DOHH2 (cell line): ENCODE data around the gene FAM53B.

Source experiments
- H3F3A ChIP-seq: fragments of 200-600 bp; sonication (generic), shearing (Covaris generic); 2 replicates; pipeline ENCODE4 v1.6.0; 2016; ENCODE audit warnings: antibody characterized with exemption, mild to moderate bottlenecking; ENCODE audit not compliant: control insufficient read depth, insufficient read depth
- H3K27ac ChIP-seq: fragments of 200-600 bp; sonication (generic); 2 replicates; pipeline ENCODE4 v1.5.1; 2014; ENCODE audit warnings: low read depth, mild to moderate bottlenecking, low read length, moderate library complexity
- H3K27me3 ChIP-seq: fragments of 200-600 bp; sonication (generic); 2 replicates; pipeline ENCODE4 v1.6.1; 2014; ENCODE audit warnings: mild to moderate bottlenecking, low read length, mixed read lengths; ENCODE audit not compliant: control insufficient read depth
- H3K36me3 ChIP-seq: fragments of 200-600 bp; sonication (generic); 2 replicates; pipeline ENCODE4 v1.6.1; 2014; ENCODE audit warnings: mild to moderate bottlenecking, low read length, moderate library complexity, mixed read lengths; ENCODE audit not compliant: control insufficient read depth
- H3K4me1 ChIP-seq: fragments of 200-600 bp; sonication (generic); 2 replicates; pipeline ENCODE4 v1.6.1; 2014; ENCODE audit warnings: mild to moderate bottlenecking, low read length, mixed read lengths; ENCODE audit not compliant: control insufficient read depth
- H3K4me2 ChIP-seq: fragments of 200-600 bp; sonication (generic); 2 replicates; pipeline ENCODE4 v1.6.0; 2014; ENCODE audit warnings: mild to moderate bottlenecking, low read length, moderate library complexity
- H3K4me3 ChIP-seq: fragments of 200-600 bp; sonication (generic); 2 replicates; pipeline ENCODE4 v1.5.1; 2014; ENCODE audit warnings: mild to moderate bottlenecking, low read length, mixed read lengths
- H3K79me2 ChIP-seq: fragments of 200-600 bp; sonication (generic); 2 replicates; pipeline ENCODE4 v1.6.1; 2014; ENCODE audit warnings: mild to moderate bottlenecking, low read length, mixed read lengths; ENCODE audit not compliant: control insufficient read depth
- H3K9me2 ChIP-seq: fragments of 200-600 bp; sonication (generic); replicated peaks from 2 replicates; pipeline ENCODE4 v1.6.1; 2014; ENCODE audit warnings: mild to moderate bottlenecking, low read length, mixed read lengths; ENCODE audit not compliant: control insufficient read depth
- H3K9me3 ChIP-seq: fragments of 200-600 bp; sonication (generic); 2 replicates; pipeline ENCODE4 v1.6.1; 2014; ENCODE audit warnings: antibody characterized with exemption, low read length, mixed read lengths; ENCODE audit not compliant: control insufficient read depth, insufficient read depth
- H4K20me1 ChIP-seq: fragments of 200-600 bp; sonication (generic); 2 replicates; pipeline ENCODE4 v1.6.0; 2014; ENCODE audit warnings: low read depth, mild to moderate bottlenecking, antibody characterized with exemption, low read length, moderate library complexity; ENCODE audit not compliant: control insufficient read depth, insufficient read depth
- CTCF ChIP-seq: fragments of 200-600 bp; sonication (generic); IDR thresholded peaks from one replicate; pipeline ENCODE4 v1.5.1; 2014; ENCODE audit warnings: antibody characterized with exemption, mild to moderate bottlenecking, low read depth, low read length; ENCODE audit not compliant: poor library complexity, severe bottlenecking
- EZH2phosphoT487 ChIP-seq: fragments of 200-600 bp; sonication (generic); IDR thresholded peaks from 2 replicates; pipeline ENCODE4 v1.6.1; 2017; ENCODE audit warnings: borderline replicate concordance, mild to moderate bottlenecking, antibody characterized with exemption, low read length, moderate library complexity, mixed read lengths

Gene FAM53B

GRCh38 chr10:124693801-124694416, 50.3 kb downstream of the FAM53B start:
- H3K9me3 ChIP-seq = no peaks in the 10 kb centered on the region
- H3F3A ChIP-seq = no peaks in the 10 kb centered on the region
- H4K20me1 ChIP-seq = no peaks in the 10 kb centered on the region
- no peaks in the 10 kb centered on the region for H3K27me3 ChIP-seq
- peaks cover 63% of the 10 kb centered on the region for H3K36me3 ChIP-seq
- H3K4me2 ChIP-seq = no peak overlapping the region
- no peak overlapping the region for H3K4me3 ChIP-seq
- H3K4me1 ChIP-seq = 0 out of 2 replicates have a peak, but pooled peaks cover 4% of the 10 kb centered on the region
- TF ChIP-seq EZH2phosphoT487 (no peak), CTCF (no peak)
- H3K27ac ChIP-seq = no peak overlapping the region
- H3K79me2 ChIP-seq = peaks cover 6% of the 10 kb centered on the region
- H3K9me2 ChIP-seq = no peaks in the 10 kb centered on the region

- H3K9me2 ChIP-seq = no peaks in the 10 kb centered on the region
- TF ChIP-seq EZH2phosphoT487 (no peak), CTCF (no peak)
- H3K4me2 ChIP-seq = no peak overlapping the region
- no peak overlapping the region for H3K4me3 ChIP-seq
- H3K27me3 ChIP-seq = no peaks in the 10 kb centered on the region
- H3K27ac ChIP-seq = no peak overlapping the region
- no peaks in the 10 kb centered on the region for H3K9me3 ChIP-seq
- H3K36me3 ChIP-seq = peaks cover 67% of the 10 kb centered on the region
- 0 out of 2 replicates have a peak, but pooled peaks cover 4% of the 10 kb centered on the region for H3K4me1 ChIP-seq
- peaks cover under 1% of the 10 kb centered on the region; the same call in 1 of the 2 replicates for H3K79me2 ChIP-seq
- no peaks in the 10 kb centered on the region for H3F3A ChIP-seq
- no peaks in the 10 kb centered on the region for H4K20me1 ChIP-seq
Measured at GRCh38 chr10:124693396-124693795, 50.8 kb downstream of the FAM53B start.

- peaks cover 73% of the 10 kb centered on the region for H3K36me3 ChIP-seq
- H4K20me1 ChIP-seq = no peaks in the 10 kb centered on the region
- H3K9me3 ChIP-seq = no peaks in the 10 kb centered on the region
- H3K79me2 ChIP-seq = no peaks in the 10 kb centered on the region
- no peaks in the 10 kb centered on the region for H3F3A ChIP-seq
- H3K27ac ChIP-seq = no peak overlapping the region
- no peaks in the 10 kb centered on the region for H3K9me2 ChIP-seq
- no peak for TF ChIP-seq EZH2phosphoT487
- no peak for TF ChIP-seq CTCF
- no peak overlapping the region for H3K4me3 ChIP-seq
- no peaks in the 10 kb centered on the region for H3K27me3 ChIP-seq
- H3K4me1 ChIP-seq = peaks cover 10% of the 10 kb centered on the region
- no peak overlapping the region for H3K4me2 ChIP-seq
Measured at GRCh38 chr10:124692100-124692446, 52.1 kb downstream of the FAM53B start.
